Transverse colon (tissue), 4 donors: ENCODE measurements around the gene SIRT4. TPM values are rescaled to one million over a fixed set of nuclear protein-coding genes. Genes with fewer than 3 reads are reported as not detected.
"Not testable (repeated sequence)": the region's sequence is repeated elsewhere in the genome, so short reads cannot be mapped to it uniquely, and the experiment has no call there.

Experiments used
- DNase-seq: peaks from one replicate; pipeline ENCODE4 v3.0.0-alpha.2; 2019
- H3K27ac ChIP-seq, 4 donors: fragments of 200-600 bp; sonication (generic); 2 replicates each; pipeline ENCODE4 v1.5.1; 2016 to 2018; ENCODE audit warnings: inconsistent platforms in 4 of 4
- H3K27me3 ChIP-seq: fragments of 200-600 bp; sonication (generic); 2 replicates; pipeline ENCODE4 v1.5.1; 2017; ENCODE audit warnings: inconsistent platforms
- H3K36me3 ChIP-seq, 4 donors: fragments of 200-600 bp; sonication (generic); 2 replicates each; pipeline ENCODE4 v1.5.1; 2017 to 2019; ENCODE audit warnings: inconsistent platforms in 4 of 4
- H3K4me1 ChIP-seq, 4 donors: fragments of 200-600 bp; sonication (generic); 2 replicates each; pipeline ENCODE4 v1.5.1; 2017 to 2020; ENCODE audit warnings: inconsistent platforms in 4 of 4
- H3K4me3 ChIP-seq, 4 donors: fragments of 200-600 bp; sonication (generic); 1 replicate in 1 of 4; 2 replicates in 3 of 4; pipeline versions ENCODE4 v1.5.1 to v1.6.1; 2017 to 2019; ENCODE audit warnings: inconsistent platforms in 4 of 4
- H3K9me3 ChIP-seq, 2 donors: fragments of 200-600 bp; sonication (generic); 2 replicates each; pipeline ENCODE4 v1.5.1; 2017 to 2019; ENCODE audit warnings: inconsistent platforms in 2 of 2
- CTCF ChIP-seq, 5 experiments: fragments of 200-600 bp in 3 of 5; fragments of 450-650 bp in 2 of 5; sonication (generic) in 3 of 5; IDR thresholded peaks; 1 replicate in 2 of 5; 2 replicates in 3 of 5; pipeline ENCODE4 v1.5.1; 2016 to 2017; ENCODE audit warnings: antibody characterized with exemption in 5 of 5, inconsistent platforms in 3 of 5, mild to moderate bottlenecking in 2 of 5, moderate library complexity in 1 of 5
- EP300 ChIP-seq: sonication (generic); formaldehyde crosslinking; IDR thresholded peaks from one replicate; pipeline ENCODE4 v1.6.1; 2017; ENCODE audit warnings: antibody characterized with exemption, low read depth
- POLR2A ChIP-seq: fragments of 450-650 bp; IDR thresholded peaks from one replicate; pipeline ENCODE4 v1.6.1; 2016; ENCODE audit warnings: antibody characterized with exemption, mild to moderate bottlenecking, moderate library complexity
- POLR2AphosphoS5 ChIP-seq, 3 donors: sonication (generic); formaldehyde crosslinking; IDR thresholded peaks; one replicate each; pipeline ENCODE4 v1.6.1; 2016; ENCODE audit warnings: antibody characterized with exemption in 3 of 3
- WGBS, 2 donors: methylation state at CpG; one replicate each; pipeline ENCODE4 v1.1.5; 2018; ENCODE audit warnings: low coverage in 1 of 2; 5-methylcytosine and 5-hydroxymethylcytosine counted together
- in situ Hi-C, 4 donors: fragments of 200-750 bp; cut with MboI; loops; one replicate each; pipeline versions ENCODE4 v1.15.0 to v1.15.1; 2017; ENCODE audit warnings: low sequenced_read_pairs in 3 of 4, low pct_ligation_motif_present in 1 of 4, low pct_unique_long_range_greater_than_20kb in 1 of 4
- intact Hi-C: fragments of 100-400 bp; cut with DNase I; formaldehyde crosslinking; loops from one replicate; pipeline ENCODE4 v1.15.1; 2023; ENCODE audit warnings: low total_unique reads
- total RNA-seq, 4 donors: library from RNA; depleted of rRNA; stranded (reverse); fragments of >200 nt; gene quantifications; one replicate each; pipeline ENCODE4 v1.1.0, GENCODE V29; 2016

Gene SIRT4
- total RNA-seq, 4 donors from 2014 or later, result 0.95 to 1.9 TPM; not detected in 2

DNA sequence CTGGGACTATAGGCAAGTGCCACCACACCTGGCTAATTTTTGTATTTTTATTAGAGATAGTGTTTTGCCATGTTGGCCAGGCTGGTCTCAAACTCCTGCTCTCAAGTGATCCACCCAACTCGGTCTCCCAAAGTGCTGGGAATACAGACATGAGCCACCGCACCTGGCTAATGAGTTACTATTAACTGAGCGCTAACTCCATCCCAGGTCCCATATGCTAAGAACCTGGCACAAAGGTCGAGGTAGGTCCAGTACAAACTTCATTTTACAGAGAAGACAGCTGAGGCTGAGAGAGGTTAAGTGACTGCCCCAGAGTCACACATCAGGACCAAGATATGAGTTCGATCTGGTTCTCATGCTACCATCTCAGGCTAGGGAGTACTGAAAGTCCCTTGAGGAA lies 29.9 kb downstream of the SIRT4 start:
- in situ Hi-C loops, result no loop called here
- 70% methylated on average over 5 of the region's 5 CpGs; no CpG with 5 or more reads in 1 of the 2 donors for WGBS, 2 donors
- H3K27ac ChIP-seq, result no peak overlapping the region
- no peaks in the 10 kb centered on the region for H3K9me3 ChIP-seq
- intact Hi-C loops, result no loop called here
- H3K36me3 ChIP-seq, result no peaks in the 10 kb centered on the region
- H3K4me3 ChIP-seq, result no peak overlapping the region
- no peak for TF ChIP-seq CTCF (IDR thresholded peaks at IDR 0.05)
- no peak for TF ChIP-seq POLR2AphosphoS5 (IDR thresholded peaks at IDR 0.05)
- no peak for TF ChIP-seq POLR2A
- TF ChIP-seq EP300, result no peak
- no peaks in the 10 kb centered on the region for H3K4me1 ChIP-seq
- H3K27me3 ChIP-seq, result no peaks in the 10 kb centered on the region
- DNase-seq, result no peak

DNA sequence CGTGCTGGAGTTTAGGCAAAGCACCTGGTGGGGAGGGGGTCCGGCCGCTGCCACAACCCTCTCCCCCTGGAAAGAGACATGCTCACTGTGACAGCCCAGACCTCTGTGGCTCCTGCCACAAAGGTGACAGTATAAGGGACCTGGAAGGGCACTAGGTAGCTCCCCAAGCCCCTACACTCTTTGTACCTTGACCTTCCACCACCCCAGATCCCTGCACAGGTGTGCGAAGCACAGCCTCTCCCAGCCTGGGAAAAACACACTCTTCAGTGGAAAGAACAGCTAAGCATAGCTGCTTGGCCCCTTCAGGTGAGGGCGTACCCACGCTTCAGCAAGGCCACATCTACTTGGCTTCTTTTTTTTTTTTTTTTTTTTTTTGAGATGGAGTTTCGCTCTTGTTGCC lies 30.4 kb downstream of the SIRT4 start:
- H3K4me3 ChIP-seq, result no peak overlapping the region
- no peaks in the 10 kb centered on the region for H3K36me3 ChIP-seq
- no peaks in the 10 kb centered on the region for H3K9me3 ChIP-seq
- H3K27ac ChIP-seq, result no peak overlapping the region
- DNase-seq, result no peak
- intact Hi-C loops, result no loop called here
- no peaks in the 10 kb centered on the region for H3K27me3 ChIP-seq
- in situ Hi-C loops, result no loop called here
- H3K4me1 ChIP-seq, result no peaks in the 10 kb centered on the region
- 80 to 90% methylated on average over 1 to 7 of the region's 7 CpGs for WGBS, 2 donors
- TF ChIP-seq POLR2AphosphoS5 (IDR thresholded peaks at IDR 0.05), result no peak
- TF ChIP-seq POLR2A, result no peak
- TF ChIP-seq EP300, result no peak
- TF ChIP-seq CTCF (IDR thresholded peaks at IDR 0.05), result no peak

DNA sequence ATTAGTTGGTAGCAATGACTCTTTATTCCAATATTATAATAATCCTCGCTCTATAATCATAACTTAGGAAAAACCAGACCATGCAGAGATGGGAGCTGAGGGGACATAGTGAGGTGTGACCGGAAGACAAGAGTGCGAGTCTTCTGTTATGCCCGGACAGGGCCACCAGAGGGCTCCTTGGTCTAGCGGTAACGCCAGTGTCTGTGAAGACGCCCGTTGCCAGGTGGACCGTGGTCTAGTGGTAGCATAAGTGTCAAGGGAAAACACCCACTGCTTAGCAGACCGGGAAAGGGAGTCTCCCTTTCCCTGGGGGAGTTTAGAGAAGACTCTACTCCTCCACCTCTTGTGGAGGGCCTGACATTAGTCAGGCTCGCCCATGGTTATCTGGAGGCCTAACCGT lies 33.3 kb downstream of the SIRT4 start:
- peak; percentile 80 for DNase-seq
- H3K36me3 ChIP-seq, intact Hi-C loops, H3K9me3 ChIP-seq, H3K27ac ChIP-seq, H3K4me1 ChIP-seq, H3K4me3 ChIP-seq, in situ Hi-C loops, H3K27me3 ChIP-seq: not testable (repeated sequence)
- 6 to 15% methylated on average over 3 to 12 of the region's 12 CpGs for WGBS, 2 donors
- TF ChIP-seq CTCF (IDR thresholded peaks at IDR 0.05), result peak; percentile 61 to 71 (median 63)

- H3K4me1 ChIP-seq, H3K36me3 ChIP-seq, intact Hi-C loops, H3K9me3 ChIP-seq, H3K27me3 ChIP-seq, in situ Hi-C loops, H3K4me3 ChIP-seq, DNase-seq, H3K27ac ChIP-seq: not testable (repeated sequence)
- 98% methylated on average over 2 of the region's 2 CpGs; no CpG with 5 or more reads in 1 of the 2 donors for WGBS, 2 donors
Measured at GRCh38 chr12:120336392-120336791, 34.3 kb downstream of the SIRT4 start.

DNA sequence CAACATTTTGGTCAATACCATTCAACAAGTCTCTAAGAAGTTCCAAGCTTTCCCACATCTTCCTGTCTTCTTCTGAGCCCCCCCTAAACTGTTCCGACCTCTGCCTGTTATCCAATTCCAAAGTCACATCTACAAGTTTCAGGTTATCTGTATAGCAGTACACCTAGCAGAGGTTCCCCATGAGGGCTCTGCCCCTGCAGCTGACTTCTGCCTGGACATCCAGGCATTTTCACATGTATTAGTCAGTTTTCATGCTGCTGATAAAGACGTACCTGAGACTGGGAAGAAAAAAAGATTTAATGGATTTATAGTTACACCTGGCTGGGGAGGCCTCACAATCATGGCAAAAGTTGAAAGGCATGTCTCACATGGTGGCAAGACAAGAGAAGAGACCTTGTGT lies 35.6 kb downstream of the SIRT4 start:
- H3K9me3 ChIP-seq, result no peaks in the 10 kb centered on the region
- H3K36me3 ChIP-seq, result no peaks in the 10 kb centered on the region
- WGBS, 2 donors, result 83 to 86% methylated on average over 1 to 2 of the region's 2 CpGs
- no peaks in the 10 kb centered on the region for H3K4me1 ChIP-seq
- no peak overlapping the region for H3K27ac ChIP-seq
- H3K27me3 ChIP-seq, result no peaks in the 10 kb centered on the region
- TF ChIP-seq POLR2A (no peak), POLR2AphosphoS5 (IDR thresholded peaks at IDR 0.05) (no peak), CTCF (IDR thresholded peaks at IDR 0.05) (no peak), EP300 (no peak)
- in situ Hi-C loops (no loop called here), intact Hi-C loops (no loop called here)
- no peak for DNase-seq
- no peak overlapping the region for H3K4me3 ChIP-seq
